Lung (tissue), 12 donors: ENCODE measurements around the gene SQOR. TPM values are rescaled to one million over a fixed set of nuclear protein-coding genes. Genes with fewer than 3 reads are reported as not detected.
A peak's percentile ranks its signal among the peaks of the same experiment; 100 is the strongest.

Experiments
- ATAC-seq: fragments of 200-7000 bp; cut with Tn5 transposase; one replicate; pipeline ENCODE4 v1.9.1; 2020; ENCODE audit warnings: moderate number of reproducible peaks; ENCODE audit not compliant: insufficient read depth, low FRiP score
- DNase-seq, 3 donors: peaks; one replicate each; pipeline ENCODE4 v3.0.0-alpha.2; 2013 to 2017
- H3K27ac ChIP-seq, 2 donors: one replicate each; pipeline ENCODE4 v1.5.1; 2013; ENCODE audit warnings: mild to moderate bottlenecking in 2 of 2, moderate library complexity in 2 of 2, control low read depth in 1 of 2, inconsistent platforms in 1 of 2, low read depth in 1 of 2, low read length in 1 of 2
- H3K27me3 ChIP-seq, 3 donors: one replicate each; pipeline ENCODE4 v1.5.1; 2013; ENCODE audit warnings: low read length in 2 of 3; ENCODE audit not compliant: control insufficient read depth in 3 of 3, insufficient read depth in 3 of 3
- H3K36me3 ChIP-seq, 4 donors: one replicate each; pipeline ENCODE4 v1.5.1; 2013; ENCODE audit warnings: low read length in 4 of 4, mild to moderate bottlenecking in 1 of 4, moderate library complexity in 1 of 4; ENCODE audit not compliant: control insufficient read depth in 4 of 4, insufficient read depth in 4 of 4
- H3K4me1 ChIP-seq, 5 donors: one replicate each; pipeline ENCODE4 v1.5.1; 2013; ENCODE audit warnings: low read length in 5 of 5, mild to moderate bottlenecking in 2 of 5, moderate library complexity in 1 of 5; ENCODE audit not compliant: control insufficient read depth in 5 of 5, insufficient read depth in 5 of 5
- H3K4me3 ChIP-seq: one replicate; pipeline ENCODE4 v1.5.1; 2013; ENCODE audit warnings: mild to moderate bottlenecking, control low read depth, moderate library complexity
- H3K9ac ChIP-seq, 2 donors: one replicate each; pipeline ENCODE4 v1.5.1; 2013; ENCODE audit warnings: low read length in 2 of 2, control low read depth in 1 of 2; ENCODE audit not compliant: insufficient read depth in 1 of 2
- H3K9me3 ChIP-seq, 4 donors: one replicate each; pipeline ENCODE4 v1.5.1; 2013; ENCODE audit warnings: low read length in 3 of 4, mild to moderate bottlenecking in 1 of 4, moderate library complexity in 1 of 4; ENCODE audit not compliant: control insufficient read depth in 4 of 4, insufficient read depth in 3 of 4
- CTCF ChIP-seq: IDR thresholded peaks from 2 replicates; pipeline ENCODE4 v1.5.1; 2012; ENCODE audit warnings: mild to moderate bottlenecking; ENCODE audit errors: control extremely low read depth, extremely low read depth
- WGBS, 2 donors: extraction: QIAGEN DNeasy Blood & Tissue Kit; methylation state at CpG; one replicate each; pipeline ENCODE4 v1.1.7; 2013; 5-methylcytosine and 5-hydroxymethylcytosine counted together
- polyA plus RNA-seq, 2 donors: library from polyadenylated mRNA; stranded (reverse); fragments of 200-250 nt; gene quantifications; one replicate each; pipeline ENCODE4 v1.2.1, GENCODE V29; 2013
- total RNA-seq, 2 donors: library from RNA; depleted of rRNA in 1 of 2; stranded (reverse); fragments of >200 nt in 1 of 2; gene quantifications; one replicate each; pipeline ENCODE4 v1.2.1, GENCODE V29; 2014 to 2021
- donor health status: control.
- donor health status: control.
- donor health status: Bipolar disorder and iron deficiency.
- donor health status: healthy.
- donor health status: DM: yes; HTN: yes; CAD: no.

The SQOR gene
- total and polyA plus RNA-seq, 4 donors, result 53.9 to 157 (median 99.3) TPM

- ATAC-seq (no peak), DNase-seq (peak; percentile 25 to 44 (median 31))
- Histone ChIP-seq H3K9ac (no peak overlapping the region), H3K9me3 (peaks cover 0 to 3% (median 0%) of the 10 kb centered on the region in 4 donors), H3K27ac (no peak overlapping the region), H3K36me3 (no peaks in the 10 kb centered on the region), H3K4me1 (peaks cover 0 to 5% (median 0%) of the 10 kb centered on the region in 5 donors), H3K4me3 (no peak overlapping the region), H3K27me3 (no peaks in the 10 kb centered on the region)
- TF ChIP-seq CTCF, result no peak
- 27 to 61% methylated on average over 4 of the region's 4 CpGs for WGBS, 2 donors
Observed at GRCh38 chr15:45719490-45719889, 84.7 kb downstream of the SQOR start.

DNA sequence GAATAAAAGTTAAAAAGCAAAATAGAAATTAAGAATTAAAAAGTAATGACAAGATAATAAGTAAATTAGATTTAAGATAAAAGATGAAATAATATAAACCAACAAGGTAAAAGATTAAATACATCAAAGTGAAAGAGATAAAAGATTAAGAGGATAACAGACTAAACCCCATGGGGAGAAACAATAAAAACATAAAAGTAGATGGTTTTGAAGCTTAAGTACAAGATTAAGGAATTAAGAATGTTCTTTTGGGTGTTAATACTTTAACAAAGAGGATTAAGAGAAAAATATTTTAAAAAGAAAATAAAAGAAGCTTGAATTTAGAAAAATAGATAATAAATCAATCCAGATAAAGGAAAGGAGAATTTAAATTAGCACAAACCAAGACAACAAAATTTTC lies 85.4 kb downstream of the SQOR start:
- ATAC-seq (no peak), DNase-seq (no peak)
- Histone ChIP-seq H3K27me3 (no peaks in the 10 kb centered on the region), H3K27ac (no peak overlapping the region), H3K4me3 (no peak overlapping the region), H3K4me1 (no peaks in the 10 kb centered on the region), H3K9ac (no peak overlapping the region), H3K36me3 (no peaks in the 10 kb centered on the region), H3K9me3 (peaks cover 0 to 3% (median 0%) of the 10 kb centered on the region in 4 donors)
- no peak for TF ChIP-seq CTCF

DNA sequence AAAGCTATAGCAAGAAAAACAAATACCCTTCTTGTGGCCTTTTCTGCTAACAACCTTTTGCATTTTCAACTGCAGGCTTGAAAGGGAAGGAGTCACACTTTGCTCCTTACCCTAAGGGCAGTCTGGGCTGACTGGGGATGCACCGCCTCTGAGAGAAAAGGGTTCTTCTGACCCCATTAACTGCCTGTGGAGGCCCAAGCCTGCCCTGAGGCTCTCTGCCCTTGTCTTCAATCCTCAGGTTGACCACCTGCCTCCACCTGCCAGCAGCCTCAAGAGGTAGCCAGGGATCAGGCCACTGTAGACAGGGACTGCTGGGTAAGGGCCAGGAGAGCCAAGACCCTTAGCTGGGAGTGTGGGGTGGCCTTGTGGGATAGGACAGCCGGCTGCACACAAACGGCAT lies 93.8 kb downstream of the SQOR start:
- no peaks in the 10 kb centered on the region for H3K36me3 ChIP-seq
- peaks cover 0 to 4% (median 0%) of the 10 kb centered on the region in 5 donors for H3K4me1 ChIP-seq
- no peak overlapping the region for H3K27ac ChIP-seq
- H3K9ac ChIP-seq, result no peak overlapping the region
- peaks cover 0 to 4% (median 0%) of the 10 kb centered on the region in 3 donors for H3K27me3 ChIP-seq
- TF ChIP-seq CTCF, result no peak
- WGBS, 2 donors, result 91 to 95% methylated on average over 3 of the region's 3 CpGs
- ATAC-seq, result no peak
- DNase-seq, result no peak
- H3K4me3 ChIP-seq, result no peak overlapping the region
- H3K9me3 ChIP-seq, result peaks cover 0 to 4% (median 0%) of the 10 kb centered on the region in 4 donors

- WGBS, 2 donors, result 80 to 85% methylated on average over 7 of the region's 7 CpGs
- Histone ChIP-seq H3K36me3 (no peaks in the 10 kb centered on the region), H3K27ac (no peak overlapping the region), H3K4me3 (no peak overlapping the region), H3K9me3 (peaks cover 0 to 2% (median 0%) of the 10 kb centered on the region in 4 donors), H3K4me1 (peaks cover 0 to 4% (median 0%) of the 10 kb centered on the region in 5 donors), H3K9ac (no peak overlapping the region), H3K27me3 (peaks cover 0 to 4% (median 0%) of the 10 kb centered on the region in 3 donors)
- no peak for TF ChIP-seq CTCF
- DNase-seq, result no peak
- no peak for ATAC-seq
Observed at GRCh38 chr15:45729141-45729540, 94.3 kb downstream of the SQOR start.
